ENCODE data around the gene PDK4.
"Not testable (repeated sequence)": the region's sequence is repeated elsewhere in the genome, so short reads cannot be mapped to it uniquely, and the experiment has no call there.

The PDK4 gene

DNA sequence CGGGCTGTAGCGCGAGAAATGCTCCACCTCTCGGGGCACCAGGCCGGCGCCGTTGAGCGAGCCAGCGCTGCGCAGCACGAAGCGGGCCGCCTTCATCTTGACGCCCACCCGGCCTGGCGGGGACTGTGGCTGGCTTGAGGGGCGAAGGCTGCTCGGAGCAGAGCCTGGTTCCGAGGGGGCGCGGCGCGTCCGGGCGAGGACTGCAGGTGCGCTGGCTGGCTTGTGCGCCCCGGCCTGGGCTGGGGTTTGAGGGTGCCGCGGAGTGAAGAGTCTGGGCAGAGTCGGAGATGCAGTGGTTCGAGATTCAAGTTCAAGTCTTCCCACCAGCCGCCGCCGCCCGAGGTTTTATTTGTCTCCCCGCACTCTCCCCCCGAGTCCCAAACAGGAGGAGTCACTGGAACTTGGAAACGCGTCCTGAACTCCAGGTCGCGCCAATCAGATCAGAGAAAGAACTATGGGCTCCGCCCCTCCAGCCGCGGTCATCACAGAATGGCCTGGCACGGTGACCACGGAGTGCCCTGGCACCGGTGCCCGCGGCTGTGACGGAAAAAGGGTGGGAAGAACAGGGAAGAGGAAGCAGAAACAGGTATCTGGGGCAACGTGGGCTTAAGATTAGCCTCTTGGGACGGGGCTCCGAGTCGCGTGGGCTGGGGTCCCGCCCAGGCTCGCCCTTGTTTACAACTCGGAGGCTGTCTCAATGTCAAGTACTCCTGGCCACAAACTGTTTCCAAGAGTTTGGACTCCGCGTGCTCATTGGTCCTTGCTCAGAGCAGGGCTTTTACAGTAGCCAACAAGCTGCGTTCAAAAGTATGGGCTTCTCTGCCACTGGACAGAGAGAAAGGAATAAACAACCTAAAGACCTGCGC is at the start of gene PDK4:
Gene PDK4, minus strand, starts transcription at position 319 of the 866 bp plus-strand sequence. Its CDS starts 223 bp downstream, at position 96.
- DNase-seq: no peak

DNA sequence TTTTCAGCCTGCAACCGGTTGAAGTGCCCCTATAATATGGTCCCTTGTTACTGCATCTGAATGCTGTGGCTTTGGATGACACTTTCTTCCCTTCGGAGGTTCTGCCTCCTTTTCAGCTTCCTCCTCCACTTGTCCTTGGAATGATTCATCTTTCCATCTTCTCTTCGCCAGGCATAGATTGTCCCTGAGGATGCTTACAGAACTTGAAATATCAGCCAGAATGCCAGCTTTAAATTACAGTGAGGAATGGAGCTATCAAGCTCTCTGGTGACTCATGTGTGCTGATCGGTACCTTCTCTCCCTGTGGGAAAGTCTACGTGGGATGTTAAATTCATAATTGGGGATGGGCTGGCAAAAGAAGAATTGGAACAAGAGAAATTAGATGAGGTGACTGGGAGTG is 45.9 kb upstream of the PDK4 start:
- no peak for DNase-seq

DNA sequence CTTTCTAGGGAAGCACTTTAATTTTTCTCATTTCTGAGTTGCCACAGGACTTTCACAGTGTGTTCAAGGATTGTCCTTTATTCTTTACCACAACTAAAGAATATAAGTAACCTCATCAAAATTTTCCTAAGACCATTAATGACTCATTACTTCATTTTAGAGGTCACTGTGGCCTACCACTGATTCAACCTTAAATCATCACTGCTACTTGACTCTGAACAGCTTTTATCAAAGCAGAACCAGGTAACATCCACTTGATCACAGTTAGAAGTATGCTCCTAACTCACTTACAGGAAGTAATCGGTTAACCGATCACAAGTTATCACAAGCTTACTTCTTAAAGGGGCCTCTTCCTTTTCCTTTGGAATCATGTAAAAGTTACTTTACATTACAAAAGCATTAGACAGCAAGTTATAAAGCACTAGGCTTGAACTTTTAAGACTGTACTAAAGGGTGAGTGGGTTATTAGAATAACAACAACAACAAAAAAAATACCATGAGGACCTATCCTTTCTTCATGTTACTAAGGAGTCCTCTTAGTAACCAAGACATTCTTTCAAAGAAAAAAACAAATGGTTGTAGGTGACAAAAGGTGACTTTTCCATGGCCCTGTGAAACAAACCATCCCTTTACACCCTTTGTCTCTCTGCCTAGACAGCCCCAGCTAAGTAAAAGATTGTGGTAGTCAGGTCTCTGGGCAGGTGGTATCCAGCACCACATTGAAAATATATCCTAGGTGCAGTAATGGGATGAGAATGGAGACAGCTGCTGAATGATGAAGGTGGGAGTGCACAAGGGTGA is 40.0 kb upstream of the PDK4 start:
- DNase-seq: no peak

DNA sequence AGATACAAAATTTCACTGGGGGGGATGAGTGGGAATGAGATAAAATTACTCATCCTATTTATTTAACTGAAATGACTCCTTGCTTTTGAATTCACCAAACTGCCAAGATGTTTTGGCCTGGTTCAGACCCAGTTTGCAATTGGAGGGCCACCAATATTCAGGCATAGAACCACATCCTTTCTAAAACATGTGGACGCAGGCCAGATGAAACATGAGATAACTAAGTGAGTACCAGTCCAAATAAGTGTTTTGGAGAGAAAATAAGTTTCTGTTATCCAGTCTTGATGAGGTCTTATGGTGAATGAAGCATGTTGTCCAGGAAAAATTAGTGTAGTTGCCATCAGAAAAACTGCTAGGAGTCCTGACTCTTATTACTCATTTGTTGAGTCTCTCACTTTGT is 36.3 kb upstream of the PDK4 start:
- no peak for DNase-seq

DNA sequence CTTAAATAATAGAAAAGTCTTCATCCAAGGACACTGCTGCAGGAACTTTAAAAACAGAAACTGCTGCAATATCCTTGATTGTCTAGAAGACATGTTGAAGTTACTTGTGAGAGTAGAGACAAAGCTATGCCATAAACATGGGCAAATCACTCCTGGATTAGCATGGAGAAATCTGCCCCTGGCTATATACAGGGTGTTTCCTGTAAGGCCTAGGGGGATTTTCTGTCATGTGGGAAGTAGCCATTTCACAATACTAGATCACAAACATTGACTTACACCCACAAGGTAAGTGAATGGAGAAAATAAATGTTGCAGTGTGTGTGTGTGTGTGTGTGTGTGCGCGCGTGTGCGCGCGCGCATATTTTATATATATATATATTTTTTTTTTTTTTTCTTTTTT is 35.2 kb upstream of the PDK4 start:
- no peak for DNase-seq

DNA sequence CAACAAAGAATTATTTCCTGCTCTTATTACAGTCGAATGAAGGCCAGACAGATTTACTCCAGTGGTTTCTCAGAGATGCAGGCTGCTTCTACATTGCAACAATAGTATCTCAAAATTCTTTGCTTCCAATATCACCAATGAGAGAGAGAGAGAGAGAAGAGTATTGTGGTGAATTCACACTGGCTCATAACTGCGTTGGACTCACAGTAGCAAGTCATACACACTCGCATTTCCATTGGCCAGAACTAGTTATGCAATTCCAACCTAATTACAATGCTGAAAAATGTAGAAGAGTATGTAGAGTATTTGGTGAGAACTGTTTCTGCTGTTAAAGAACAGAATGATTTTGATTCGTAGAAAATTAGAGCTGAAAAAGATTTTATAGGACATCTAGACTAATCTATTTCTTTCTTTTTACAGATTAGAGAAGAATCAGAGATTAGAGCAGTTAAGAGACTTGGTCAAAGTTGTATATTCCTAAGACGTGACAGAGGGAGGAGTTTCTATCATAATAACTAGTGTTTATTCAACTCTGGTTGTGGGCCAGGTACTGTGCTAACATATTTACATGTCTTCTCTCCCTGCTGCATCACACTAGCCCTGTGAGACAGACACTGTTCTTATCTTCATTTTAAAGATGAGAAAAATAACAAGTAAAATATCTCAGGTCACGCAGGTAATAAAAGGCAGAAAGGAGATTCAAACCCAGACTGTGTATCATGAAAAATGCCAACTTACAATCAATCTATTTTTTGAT is 34.6 kb upstream of the PDK4 start:
- no peak for DNase-seq

DNA sequence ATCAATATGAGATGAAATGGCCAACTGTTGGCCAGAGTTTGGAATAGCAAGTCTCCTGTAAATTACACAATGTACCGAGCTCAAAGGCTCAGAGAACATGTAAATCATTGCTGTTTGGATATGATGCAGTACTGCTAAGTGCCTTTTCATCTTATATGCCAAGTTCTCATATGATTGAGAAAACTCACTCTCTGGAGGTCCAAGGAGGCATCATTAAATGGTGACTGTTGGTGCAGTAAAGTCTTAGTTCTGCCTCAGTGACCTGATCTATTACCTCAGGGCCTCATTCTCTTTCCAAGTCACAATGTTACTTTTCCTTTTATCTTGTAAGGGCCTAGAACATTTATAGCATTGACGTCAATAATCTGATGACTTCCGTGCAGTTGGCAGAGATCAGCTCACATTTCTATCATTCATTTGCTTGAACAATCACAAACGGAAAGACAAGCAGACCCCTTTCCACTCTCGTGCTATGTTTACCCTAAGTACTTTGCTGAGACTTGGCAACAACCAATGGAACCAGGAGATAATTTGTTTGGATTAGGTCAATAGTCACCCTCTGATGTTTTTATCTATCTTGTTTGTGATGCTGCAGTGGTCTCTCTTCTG is 32.6 kb upstream of the PDK4 start:
- no peak for DNase-seq

DNA sequence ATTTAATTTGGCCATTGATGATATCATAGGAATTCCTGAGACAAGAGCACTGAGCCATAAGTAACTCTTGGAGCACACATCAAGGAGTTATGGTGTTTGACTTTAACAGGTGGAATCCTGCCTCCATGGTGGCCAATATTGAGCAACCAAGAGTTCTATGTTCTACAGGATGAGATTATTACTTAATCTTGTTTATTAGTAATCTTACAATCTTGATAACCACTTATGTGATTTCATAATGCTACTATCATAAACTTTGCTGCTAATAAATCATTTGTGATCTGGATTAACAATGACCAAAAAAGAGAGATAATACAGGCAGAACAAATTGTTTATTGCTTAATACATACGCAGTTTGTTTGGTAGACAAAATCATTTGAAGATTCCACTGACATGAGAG is 27.5 kb upstream of the PDK4 start:
- DNase-seq: no peak

DNA sequence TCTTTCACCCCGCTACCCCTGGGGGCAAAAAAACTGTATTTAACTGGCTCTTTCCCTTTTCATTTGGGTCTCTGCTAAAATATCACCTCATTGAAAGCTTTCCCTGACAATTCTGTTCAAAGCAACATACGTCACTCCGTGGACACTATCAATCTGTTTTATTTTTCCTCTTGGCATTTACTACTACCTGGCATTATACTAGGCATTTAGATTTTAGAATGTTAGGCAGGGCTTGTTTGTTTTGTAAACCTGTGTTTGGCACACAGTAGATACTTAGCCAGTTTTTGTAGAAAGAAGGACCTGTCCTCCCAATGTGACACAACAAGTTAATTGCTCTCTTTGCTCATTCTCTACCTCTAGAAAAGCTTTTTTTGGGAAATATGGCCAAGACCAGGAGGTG is 26.5 kb upstream of the PDK4 start:
- DNase-seq: no peak

DNA sequence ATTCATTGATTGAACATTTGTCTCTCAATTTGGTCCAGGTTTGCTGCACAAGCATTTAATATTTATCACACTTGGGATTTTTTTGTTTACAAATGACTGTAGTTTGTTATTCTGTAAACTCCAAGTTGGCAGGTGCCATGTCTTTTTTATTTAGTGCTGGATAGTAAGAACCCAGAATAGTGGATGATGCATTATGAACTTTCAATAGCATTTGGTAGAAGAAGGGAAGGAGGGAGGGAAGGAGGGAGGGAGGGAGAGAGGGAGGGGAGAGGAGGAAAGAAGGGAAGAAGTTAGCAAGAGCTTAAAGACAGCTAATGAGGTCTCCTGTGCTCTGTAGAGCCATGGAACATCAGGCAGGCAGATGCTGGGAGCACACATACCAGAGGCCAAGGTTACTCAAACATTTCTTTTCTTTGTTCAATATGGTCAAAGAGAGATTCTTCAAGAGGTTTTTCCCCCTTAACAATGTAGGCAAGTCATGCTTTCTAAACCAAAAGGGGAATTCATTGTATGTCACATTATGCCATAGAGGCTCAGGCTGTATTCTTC is 25.8 kb upstream of the PDK4 start:
- DNase-seq: no peak

DNA sequence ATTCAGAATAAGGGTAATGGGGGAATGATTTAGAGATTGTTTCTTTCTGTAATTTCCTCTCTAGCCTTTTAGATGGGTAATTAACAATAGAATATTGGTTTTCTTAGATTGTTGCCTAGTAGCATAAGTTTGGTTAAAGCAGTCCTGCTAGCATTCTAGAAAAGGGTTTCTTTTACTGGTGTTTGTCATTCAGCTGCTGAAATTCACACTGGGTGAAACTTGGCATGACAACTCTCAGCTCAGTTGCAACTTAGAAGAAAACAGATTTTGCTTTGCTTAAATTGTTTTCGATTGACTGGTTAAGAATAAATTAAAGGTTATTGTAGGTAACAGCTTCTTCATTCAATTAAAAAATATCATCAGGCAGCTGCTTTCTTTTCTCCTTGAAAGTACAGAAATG is 25.1 kb upstream of the PDK4 start:
- no peak for DNase-seq

DNA sequence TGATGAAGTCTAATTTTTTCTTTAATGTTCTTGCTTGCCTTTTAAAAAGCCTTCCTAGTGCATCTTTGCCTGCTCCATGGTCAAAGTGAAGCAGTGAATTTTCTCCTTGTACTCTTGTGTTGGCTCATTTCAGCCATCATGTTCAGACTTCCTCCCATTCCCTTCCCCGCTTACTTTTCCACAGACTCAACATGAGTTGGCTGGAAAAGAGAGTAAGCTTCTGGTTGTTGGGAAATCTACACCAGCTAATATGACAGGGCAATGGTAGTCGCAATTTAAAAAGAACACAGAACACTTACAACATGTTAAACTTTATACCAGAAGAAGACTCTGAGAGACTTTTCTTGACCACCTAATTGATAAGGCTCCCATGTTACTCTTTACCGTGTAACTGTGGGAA is 24.3 kb upstream of the PDK4 start:
- DNase-seq: no peak

DNA sequence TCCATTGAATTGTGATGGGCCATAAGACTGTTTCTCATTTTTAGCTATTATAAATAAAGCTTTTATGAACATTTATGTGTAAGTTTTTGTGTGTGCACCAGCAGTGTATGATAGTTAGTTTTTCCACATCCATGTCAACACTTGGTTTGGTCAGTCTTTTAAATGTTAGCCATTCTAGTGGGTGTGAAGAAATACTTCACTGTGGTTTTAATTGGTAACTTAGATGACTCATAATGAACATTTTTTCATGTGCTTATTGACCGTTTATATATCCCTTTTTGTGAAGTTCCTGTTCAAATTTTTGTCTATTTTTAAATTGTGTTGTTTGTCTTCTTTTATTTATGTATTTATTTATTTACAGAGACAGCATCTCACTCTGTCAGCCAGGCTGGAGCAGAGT is 23.6 kb upstream of the PDK4 start:
- DNase-seq: no peak

DNA sequence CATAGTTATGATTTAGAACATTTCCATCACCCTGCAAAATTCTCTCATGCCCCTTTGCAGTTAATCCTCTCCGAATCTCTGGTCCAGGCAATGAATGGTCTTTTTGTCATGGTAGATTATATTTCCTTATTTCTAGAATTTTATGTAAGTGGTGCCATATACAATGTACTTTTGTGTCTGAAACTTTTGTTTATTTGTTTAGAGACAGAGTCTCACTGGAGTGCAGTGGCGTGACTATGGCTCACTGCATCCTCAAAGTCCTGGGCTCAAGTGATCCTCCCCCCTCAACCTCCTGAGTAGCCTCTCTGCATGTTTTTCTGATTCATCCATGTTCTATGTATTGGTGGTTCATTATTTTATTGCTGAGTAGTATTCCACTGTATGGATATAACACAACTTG is 23.2 kb upstream of the PDK4 start:
- no peak for DNase-seq

DNA sequence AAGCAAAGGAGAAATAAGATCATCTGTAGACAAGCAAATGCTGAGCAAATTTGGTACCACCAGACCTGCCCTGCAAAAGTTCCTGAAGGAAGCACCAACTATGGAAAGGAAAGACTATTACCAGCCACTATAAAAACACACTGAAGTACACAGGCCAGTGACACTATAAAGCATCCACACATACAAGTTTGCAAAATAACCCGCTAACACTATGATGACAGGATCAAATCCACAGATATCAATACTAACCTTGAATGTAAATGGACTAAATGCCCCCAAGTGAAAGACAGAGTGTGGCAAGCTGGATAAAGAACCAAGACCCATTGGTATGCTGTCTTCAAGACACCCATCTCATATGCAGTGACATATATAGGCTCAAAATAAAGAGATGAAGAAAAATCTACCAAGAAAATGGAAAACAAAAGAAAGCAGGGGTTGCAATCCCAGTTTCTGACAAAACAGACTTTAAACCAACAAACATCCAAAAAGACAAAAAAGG is 18.2 kb upstream of the PDK4 start:
- DNase-seq: no peak

DNA sequence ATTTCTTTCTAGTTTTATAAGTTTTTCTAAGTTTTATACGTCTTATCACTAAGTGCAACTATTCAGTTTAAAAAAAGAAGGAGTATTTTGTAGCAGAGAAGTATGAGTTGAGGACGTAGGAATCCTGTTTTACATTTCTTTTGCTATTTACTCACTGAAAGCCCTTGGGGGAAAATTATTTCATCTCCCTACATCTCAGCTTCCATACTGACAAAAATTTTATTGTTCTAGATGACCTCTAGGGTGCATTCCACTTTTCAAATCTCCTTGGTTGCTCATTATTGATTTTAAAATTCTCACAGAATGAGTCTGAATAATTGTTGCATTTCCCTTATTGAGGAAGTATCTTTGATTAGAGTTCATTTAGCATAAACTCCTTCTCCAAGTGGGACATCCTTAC is 14.9 kb upstream of the PDK4 start:
- no peak for DNase-seq

DNA sequence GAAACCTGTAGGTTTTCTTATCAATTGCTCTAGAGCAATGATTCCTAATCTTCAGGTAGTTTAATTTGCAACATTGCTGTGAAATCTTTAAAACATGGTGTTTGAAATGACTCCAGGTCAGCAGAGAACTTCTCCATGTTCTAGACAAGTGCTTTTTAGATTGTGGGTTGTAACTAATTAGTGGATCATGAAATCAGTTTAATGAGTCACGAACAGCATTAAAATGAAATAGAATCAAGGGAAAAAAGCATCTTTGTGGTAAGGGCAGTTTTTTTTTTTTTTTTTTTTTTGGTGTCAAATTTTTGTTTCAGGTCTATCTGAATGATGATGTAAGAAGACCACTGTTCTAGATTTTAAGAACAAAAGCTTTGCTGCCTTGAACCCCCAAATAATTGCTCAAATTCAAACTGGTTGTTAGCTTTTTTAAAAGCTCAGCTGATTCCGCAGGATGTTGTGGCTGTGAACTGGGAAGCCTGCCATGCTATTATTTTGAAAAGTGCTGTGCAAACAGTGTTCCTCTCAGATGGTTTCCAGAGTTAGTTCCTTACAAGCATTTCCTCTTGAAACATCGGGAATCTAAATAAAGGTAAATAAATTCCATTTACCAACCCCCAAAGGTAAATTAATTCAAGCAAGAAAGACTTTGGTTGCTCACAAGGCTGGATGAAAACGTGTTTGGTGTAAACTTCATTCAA is 13.1 kb upstream of the PDK4 start:
- DNase-seq: no peak

DNA sequence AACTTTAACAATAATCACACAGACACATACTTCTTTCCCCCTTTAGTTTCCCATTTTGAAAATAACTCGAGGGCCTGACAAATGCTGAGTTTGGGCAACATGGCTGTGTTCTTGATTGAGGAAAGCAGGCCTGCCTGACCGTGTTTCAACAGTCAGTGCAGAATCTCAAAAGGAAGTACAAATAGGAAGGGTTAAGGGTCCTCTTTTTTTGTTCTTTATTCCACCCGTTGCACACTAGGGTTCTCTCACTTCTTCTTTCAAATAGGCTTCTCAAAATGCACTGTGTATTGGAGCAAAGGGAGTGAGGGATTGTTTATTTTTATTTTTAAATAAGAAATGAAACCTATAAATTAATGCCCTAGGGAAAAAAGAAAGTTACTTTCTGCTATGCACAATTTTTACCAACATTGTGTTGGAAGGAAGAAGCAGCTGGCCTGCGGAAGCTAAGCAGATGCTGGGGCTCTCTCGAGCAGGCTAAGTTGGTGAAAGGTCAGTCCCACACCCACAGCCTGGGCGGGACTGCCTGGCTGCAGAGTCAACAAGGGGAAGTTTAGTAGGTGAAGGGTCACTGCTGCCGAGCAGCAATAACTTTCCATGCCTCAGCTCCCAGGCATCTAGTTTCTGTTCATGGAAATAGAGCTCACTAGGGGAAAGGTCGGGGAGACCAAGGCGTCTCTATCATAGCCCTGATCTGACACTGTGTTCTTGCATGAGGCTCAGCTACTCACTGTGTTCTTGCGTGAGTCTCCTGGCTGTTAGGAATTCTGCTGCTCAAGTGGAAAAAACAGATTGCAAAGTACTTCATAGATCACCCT is 12.2 kb upstream of the PDK4 start:
- no peak for DNase-seq

DNA sequence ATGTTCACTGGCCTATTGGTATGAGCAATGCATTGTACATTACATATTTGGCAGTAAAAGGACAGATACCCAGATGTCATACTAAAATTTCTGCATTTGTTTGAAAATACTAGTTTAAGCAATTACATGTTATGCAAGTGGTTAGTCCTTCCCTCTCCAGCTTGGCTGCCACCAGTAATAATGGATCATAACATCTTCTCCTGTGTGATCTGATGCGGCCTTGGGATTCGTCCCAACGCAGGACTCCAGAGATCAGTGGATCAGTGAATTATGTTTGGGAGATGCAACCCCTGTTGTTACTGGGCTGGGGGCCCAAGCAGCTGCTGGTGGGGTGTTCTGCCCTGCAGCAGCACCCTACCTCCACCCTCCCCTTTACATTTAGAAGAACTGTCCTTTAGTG is 11.2 kb upstream of the PDK4 start:
- no peak for DNase-seq

DNA sequence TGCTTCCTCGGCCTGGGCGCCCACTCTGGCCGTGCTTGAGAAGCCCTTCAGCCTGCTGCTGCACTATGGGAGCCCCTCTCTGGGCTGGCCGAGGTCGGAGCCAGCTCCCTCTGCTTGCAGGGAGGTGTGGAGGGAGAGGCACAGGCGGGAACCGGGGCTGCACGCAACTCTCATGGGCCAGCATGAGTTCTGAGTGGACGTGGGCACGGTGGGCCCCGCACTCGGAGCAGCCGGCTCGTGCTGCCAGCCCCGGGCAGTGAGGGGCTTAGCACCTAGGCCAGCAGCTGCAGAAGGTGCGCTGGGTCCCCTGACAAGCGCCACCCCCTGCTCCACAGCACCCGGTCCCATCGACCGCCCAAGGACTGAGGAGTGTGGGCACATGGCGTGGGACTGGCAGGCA is 9.0 kb upstream of the PDK4 start:
- no peak for DNase-seq

DNA sequence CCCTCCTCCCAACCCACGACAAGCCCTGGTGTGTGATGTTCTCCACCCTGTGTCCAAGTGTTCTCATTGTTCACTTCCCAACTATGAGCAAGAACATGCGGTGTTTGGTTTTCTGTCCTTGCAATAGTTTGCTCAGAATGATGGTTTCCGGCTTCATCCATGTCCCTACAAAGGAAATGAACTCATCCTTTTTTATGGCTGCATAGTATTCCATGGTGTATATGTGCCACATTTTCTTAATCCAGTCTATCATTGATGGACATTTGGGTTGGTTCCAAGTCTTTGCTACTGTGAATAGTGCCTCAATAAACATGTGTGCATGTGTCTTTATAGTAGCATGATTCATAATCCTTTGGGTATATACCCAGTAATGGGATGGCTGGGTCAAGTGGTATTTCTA is 8.5 kb upstream of the PDK4 start:
- not testable (repeated sequence) for DNase-seq

All from activated CD8-positive, alpha-beta memory T cell treated with anti-CD3 and anti-CD28 coated beads, Interleukin-2, amount 50 U/mL, for 4 hours (primary cell).